Measurements from ENCODE around the gene FOLH1. TPM values are rescaled to one million over a fixed set of nuclear protein-coding genes. Genes with fewer than 3 reads are reported as not detected.
"Not testable (repeated sequence)": the region's sequence is repeated elsewhere in the genome, so short reads cannot be mapped to it uniquely, and the experiment has no call there.

Gene FOLH1
- total RNA-seq, 1 donor from 2014 or later: 0.35 TPM

DNA sequence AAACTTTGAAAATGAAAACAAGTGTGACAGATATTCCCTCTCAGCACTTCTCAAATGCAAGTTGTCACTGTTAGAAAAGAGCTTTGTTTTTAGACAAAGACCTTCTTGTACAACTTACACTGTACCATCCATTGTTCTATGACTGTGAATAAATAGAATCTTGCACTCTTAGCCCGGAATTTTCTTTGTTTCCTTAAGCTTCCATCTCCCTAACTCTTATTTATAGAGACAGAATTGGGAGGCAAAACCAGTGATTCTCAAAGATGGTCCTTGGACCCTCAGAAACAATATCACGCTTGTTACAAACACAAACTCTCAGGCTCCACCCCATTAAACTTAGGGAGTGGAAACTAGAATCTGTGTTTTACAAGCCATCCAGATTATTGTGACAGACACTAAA, 18.1 kb downstream of the FOLH1 start:
- ATAC-seq; intact Hi-C loops (cut with DNase I); DNase-seq (ENCODE audit: missing footprints): not testable (repeated sequence)

DNA sequence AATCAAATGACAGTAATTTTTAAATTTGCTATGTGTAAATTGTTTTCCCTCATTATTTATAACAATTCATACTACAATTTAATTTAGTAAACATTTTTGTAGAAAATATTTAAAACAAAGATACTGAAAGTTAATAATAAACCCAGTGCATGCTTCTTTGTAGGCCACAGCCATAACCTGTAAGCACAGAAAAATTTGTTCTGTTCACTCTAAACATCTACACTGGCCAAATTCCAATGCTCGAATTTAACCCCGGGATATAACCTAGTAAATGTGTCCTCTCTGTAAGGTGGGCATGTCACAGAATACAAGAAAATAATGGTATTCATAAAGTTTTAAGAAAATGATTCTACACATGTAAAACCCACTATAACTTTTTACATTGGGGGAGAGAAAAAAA, 22.2 kb downstream of the FOLH1 start:
- intact Hi-C loops (cut with DNase I); ATAC-seq; DNase-seq (ENCODE audit: missing footprints): not testable (repeated sequence)

- ATAC-seq; intact Hi-C loops (cut with DNase I); DNase-seq (ENCODE audit: missing footprints): not testable (repeated sequence)
Measured at GRCh38 chr11:49185597-49185996, 22.8 kb downstream of the FOLH1 start.

GRCh38 chr11:49184756-49185155, 23.6 kb downstream of the FOLH1 start:
- DNase-seq (ENCODE audit: missing footprints); ATAC-seq; intact Hi-C loops (cut with DNase I): not testable (repeated sequence)

DNA sequence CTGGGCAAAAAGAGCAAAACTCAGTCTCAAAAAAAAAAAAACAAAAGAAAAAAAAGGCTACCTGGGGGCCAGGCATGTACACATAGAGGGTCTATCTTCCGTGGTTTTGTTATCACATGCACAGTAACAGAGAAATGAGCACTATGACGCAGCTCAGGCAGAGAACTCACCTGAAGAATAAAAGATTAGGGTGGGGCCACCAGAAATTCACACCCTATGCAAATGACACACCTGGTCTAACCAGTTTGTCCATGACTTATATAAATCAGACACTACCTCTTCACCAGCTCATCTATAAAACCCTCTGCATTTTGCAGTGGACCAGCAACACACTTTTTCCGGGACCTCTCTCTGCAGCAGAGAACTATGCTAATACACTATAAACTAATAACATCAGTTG, 30.5 kb downstream of the FOLH1 start:
- DNase-seq (ENCODE audit: missing footprints); ATAC-seq; intact Hi-C loops (cut with DNase I): not testable (repeated sequence)

- ATAC-seq; intact Hi-C loops (cut with DNase I); DNase-seq (ENCODE audit: missing footprints): not testable (repeated sequence)
Measured at GRCh38 chr11:49175378-49175777, 33.0 kb downstream of the FOLH1 start.

GRCh38 chr11:49174691-49175366, 33.6 kb downstream of the FOLH1 start:
- intact Hi-C loops (cut with DNase I): not testable (repeated sequence)

DNA sequence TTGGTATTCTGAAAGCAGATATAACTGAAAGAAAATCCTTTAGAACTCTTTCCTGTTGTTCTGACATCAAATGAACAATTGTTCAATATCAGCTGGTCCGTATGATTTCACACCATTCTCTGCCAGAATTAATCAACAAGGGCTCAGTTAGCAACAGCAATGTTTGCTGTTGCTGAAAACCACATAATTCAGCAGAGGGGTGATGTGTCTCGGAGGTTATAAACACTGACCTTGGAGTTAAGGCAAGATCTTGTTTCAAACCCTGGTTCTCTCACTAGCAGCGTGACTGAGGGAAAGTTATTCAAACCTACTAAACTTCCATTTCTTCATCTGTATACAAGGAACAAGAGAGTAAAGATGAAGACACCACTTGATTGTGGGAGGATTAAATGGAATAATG, 36.8 kb downstream of the FOLH1 start:
- ATAC-seq; intact Hi-C loops (cut with DNase I); DNase-seq (ENCODE audit: missing footprints): not testable (repeated sequence)

More at GRCh38 chr11:49174691-49175366, 33.6 kb downstream of the FOLH1 start:
- not testable (repeated sequence) for DNase-seq (ENCODE audit: missing footprints); ATAC-seq

- intact Hi-C loops (cut with DNase I): loop anchor here (5.0 kb wide), 1 partner anchor 997 kb away; no protein-coding TSS in a partner anchor
- DNase-seq (ENCODE audit: missing footprints); ATAC-seq: not testable (repeated sequence)
Measured at GRCh38 chr11:49169579-49169978, 38.8 kb downstream of the FOLH1 start.

DNA sequence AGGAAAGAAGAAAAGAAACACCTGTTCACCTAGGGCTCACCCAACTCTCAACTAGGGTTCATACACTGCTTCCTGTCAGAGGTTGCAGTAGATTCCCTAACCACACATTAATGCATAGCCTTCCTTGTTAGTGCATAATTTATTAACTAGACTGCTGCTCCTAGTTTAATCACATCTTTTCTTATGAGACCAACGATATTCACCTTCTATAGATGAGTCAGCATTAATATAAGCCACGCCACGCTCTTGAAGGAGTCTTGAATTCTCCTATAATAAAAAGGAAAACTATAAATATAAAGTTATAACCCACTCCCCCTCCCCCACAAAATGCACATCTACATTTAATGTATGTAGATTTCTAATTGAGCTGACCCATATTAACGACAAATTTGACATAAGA, 39.4 kb downstream of the FOLH1 start:
- DNase-seq (ENCODE audit: missing footprints); ATAC-seq: not testable (repeated sequence)
- intact Hi-C loops (cut with DNase I): loop anchor here (5.0 kb wide), 1 partner anchor 997 kb away; no protein-coding TSS in a partner anchor

- ATAC-seq (no peak), DNase-seq (ENCODE audit: missing footprints) (no peak)
- intact Hi-C loops (cut with DNase I): no loop called here
Measured at GRCh38 chr11:49151211-49151610, 57.2 kb downstream of the FOLH1 start.

- ATAC-seq; intact Hi-C loops (cut with DNase I): not testable (repeated sequence)
- peak; percentile 30 for DNase-seq (ENCODE audit: missing footprints)
Measured at GRCh38 chr11:49102356-49102755, 106.0 kb downstream of the FOLH1 start.

Other genes with a start within 250 kb of the FOLH1 start
- not detected for gene TRIM51G, start 224.7 kb downstream of the FOLH1 start, total RNA-seq
- not detected for gene TRIM49B, start 179.8 kb downstream of the FOLH1 start, total RNA-seq
- gene TRIM64C, start 149.5 kb downstream of the FOLH1 start, total RNA-seq: not detected

All from Right ventricle myocardium inferior (tissue), 1 donor.